ENCODE results near the gene AHDC1.

DNA sequence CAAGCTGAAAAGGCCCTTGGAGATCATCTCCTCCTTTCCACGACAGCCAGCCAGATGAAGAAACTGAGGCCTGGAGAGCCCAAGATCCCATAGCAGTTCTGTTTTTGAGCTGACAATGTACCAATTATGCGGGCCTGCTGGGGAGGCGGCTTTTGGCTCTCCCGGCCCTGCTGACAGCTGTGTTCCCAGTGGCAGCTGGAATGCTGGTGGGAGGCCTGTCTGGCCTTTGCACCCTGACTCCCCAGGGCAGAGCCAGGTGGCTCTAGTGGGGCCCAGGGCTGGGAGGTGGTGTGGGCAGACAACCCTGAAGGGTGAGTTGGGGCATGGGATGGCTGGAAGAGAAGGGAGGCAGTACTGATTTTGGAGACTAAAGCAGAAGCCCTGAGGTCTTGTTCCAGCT, 83.3 kb downstream of the AHDC1 start:
- TF ChIP-seq, protein P1, sequence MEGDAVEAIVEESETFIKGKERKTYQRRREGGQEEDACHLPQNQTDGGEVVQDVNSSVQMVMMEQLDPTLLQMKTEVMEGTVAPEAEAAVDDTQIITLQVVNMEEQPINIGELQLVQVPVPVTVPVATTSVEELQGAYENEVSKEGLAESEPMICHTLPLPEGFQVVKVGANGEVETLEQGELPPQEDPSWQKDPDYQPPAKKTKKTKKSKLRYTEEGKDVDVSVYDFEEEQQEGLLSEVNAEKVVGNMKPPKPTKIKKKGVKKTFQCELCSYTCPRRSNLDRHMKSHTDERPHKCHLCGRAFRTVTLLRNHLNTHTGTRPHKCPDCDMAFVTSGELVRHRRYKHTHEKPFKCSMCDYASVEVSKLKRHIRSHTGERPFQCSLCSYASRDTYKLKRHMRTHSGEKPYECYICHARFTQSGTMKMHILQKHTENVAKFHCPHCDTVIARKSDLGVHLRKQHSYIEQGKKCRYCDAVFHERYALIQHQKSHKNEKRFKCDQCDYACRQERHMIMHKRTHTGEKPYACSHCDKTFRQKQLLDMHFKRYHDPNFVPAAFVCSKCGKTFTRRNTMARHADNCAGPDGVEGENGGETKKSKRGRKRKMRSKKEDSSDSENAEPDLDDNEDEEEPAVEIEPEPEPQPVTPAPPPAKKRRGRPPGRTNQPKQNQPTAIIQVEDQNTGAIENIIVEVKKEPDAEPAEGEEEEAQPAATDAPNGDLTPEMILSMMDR (IDR thresholded peaks at IDR 0.05; ENCODE audit: borderline replicate concordance, extremely low read depth, low read length, poor library complexity, severe bottlenecking) = no peak
- TF ChIP-seq EZH2 (IDR thresholded peaks at IDR 0.05; ENCODE audit: borderline replicate concordance, low read depth, low read length, severe bottlenecking) = no peak
